Kasumi-1 (cell line): ENCODE data around the gene NDUFAF5.
A peak's percentile ranks its signal among the peaks of the same experiment; 100 is the strongest.
"Not testable (repeated sequence)": the region's sequence is repeated elsewhere in the genome, so short reads cannot be mapped to it uniquely, and the experiment has no call there.

Source experiments
- DNase-seq, 2 experiments: peaks; one replicate each; lab custom pipeline; 2025; lab: John Stamatoyannopoulos, UW

Gene NDUFAF5, protein sequence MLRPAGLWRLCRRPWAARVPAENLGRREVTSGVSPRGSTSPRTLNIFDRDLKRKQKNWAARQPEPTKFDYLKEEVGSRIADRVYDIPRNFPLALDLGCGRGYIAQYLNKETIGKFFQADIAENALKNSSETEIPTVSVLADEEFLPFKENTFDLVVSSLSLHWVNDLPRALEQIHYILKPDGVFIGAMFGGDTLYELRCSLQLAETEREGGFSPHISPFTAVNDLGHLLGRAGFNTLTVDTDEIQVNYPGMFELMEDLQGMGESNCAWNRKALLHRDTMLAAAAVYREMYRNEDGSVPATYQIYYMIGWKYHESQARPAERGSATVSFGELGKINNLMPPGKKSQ

DNA sequence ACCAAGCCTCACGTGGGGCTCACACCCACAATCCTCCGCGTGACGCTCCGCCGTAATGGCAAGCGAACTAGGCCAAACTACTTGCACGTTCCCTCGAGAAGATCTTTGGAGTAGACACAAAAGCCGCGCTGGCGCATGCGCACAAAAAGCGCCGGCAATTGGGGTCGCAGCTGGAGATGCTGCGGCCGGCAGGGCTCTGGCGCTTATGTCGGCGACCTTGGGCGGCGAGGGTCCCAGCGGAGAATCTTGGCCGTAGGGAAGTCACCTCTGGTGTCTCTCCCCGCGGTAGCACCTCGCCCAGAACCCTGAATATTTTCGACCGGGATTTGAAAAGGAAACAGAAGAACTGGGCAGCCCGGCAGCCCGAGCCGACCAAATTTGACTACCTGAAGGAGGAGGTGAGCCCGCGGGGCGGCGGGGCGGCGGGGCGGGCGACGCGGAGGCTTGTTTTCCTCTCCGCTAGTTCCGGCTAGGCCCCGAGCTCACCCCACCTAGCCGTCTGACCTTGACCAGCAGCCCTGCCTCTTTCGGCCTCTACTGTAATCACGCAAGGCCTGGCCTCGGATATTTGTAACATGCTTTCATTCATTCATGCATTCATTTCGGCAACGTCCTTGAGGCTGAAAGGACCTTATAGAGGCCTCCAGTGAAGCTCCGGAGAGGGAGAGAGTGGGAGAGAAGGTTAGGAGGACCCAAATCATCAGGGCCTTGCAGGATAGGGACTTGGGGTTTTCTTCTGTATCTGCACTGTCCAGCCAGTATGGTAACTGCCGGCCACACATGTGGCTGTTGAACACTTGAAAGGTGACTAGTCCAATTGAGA, at the start of gene NDUFAF5, which contains the start of gene ESF1:
Gene NDUFAF5 (plus strand): TSS at position 136 of the 823 bp plus-strand sequence. CDS start 41 bp downstream, at position 177.
Gene ESF1 (minus strand): TSS at position 27 of the 823 bp plus-strand sequence. CDS start 1,779 bp downstream, outside the sequence.
- DNase-seq = peak; percentile 95 to 97

DNA sequence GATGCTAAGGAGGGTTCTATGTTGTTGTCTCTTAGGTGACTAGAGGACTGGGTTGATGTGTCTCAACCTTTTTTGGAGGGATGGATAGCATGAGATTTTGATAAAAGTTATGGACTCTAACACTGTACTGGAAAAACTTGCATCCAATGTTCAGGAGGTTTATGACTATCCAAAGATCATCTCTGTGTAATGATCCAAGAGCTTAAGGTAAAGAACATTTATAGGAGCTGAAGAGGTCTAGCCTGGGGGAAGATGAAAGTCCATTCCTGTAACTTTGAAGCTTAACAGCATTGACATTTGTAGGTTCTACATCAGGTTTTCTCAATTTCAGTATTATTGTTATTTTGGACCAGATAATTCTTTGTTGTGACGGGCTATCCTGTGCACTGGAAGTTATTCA, 49.0 kb upstream of the NDUFAF5 start:
- no peak for DNase-seq

DNA sequence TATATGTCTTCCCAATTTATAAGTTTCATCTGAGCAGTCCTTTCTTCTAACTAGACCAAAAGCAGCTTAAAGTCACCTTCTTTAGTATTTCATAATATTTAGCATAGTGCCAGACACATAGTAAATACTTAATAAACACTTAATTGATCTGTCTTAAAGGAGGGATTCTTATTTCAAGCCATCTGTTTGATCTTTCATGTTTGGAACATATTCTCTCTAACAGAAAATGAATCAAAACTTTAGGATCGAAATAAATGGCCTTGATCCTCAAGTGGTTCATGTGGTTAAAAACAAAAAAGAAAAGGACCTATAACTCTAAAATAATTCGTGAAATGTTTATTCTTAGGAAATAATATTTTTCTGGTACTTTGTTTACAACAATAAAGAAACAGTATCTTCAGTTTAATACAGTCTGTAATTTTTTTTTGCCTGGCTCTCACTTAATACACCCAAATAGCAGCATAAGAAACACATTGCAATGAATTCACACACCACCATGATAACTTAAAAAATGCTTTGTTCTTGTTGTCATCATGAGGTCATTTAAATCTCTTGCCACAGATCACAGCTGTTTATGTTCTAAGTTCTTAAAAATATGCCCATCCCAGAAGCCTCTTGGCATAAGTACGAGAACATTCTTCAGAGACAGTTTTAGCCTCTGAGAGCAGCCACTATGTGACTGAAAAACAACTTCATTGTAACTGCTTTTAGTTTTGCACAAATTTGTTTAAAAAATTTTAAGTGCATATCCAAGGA, 48.2 kb upstream of the NDUFAF5 start:
- no peak for DNase-seq

DNA sequence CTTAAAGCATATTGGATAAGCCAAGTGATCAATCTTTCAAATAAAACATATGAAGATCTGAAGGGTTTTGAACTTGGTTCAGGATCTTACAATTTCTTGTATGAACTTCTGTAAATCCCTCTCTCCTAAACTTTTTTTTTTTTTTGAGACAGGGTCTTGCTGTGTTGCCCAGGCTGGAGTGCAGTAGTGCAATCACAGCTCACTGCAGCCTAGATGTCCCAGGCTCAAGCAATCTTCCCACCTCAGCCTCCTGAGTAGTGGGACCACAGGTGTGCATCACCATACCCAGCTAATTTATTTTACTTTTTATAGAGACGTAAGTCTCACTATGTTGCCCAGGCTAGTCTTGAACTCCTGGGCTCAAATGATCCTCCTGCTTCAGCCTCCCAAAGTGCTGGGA, 46.6 kb upstream of the NDUFAF5 start:
- not testable (repeated sequence) for DNase-seq

DNA sequence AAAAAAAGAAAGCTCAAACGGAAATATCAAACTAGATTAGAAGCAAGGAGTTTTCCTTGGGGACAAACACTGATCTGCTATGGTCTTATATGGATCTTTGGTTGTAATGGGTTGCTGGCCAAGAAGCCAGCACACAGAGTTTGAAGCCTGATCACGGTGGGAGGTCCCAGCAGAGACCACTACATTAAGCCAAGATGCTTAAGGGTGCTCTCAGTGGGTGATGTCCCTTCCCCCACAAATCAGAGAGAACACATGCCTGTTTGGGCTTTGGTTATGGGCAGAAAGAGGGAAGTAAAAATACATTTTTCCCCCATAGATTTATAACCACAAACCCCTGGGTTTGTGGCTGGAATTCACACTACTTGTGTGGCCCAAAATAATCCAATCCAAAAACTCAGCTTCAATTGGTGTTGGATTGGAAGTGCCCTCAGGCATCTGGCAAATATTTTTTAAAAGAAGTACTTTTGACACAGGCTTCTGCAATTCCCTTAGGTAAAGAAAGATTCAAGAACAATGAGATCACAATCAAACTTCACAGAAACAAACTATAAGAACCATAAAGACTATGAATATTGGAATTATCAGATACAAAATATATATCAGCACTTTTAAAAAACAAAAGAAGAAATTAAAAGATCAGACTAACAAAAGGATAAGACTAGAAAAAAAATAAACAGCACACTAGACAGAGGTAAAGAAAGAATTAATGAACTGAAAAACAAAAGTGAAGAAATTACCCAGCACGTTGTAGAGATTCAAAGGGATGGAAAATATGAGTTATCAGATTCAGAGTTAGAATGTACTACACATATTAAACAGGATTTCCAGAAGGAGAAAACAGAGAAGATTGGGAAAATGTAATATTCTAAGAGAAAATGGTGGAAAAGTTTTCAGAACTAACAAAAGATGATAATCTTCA, 44.8 kb upstream of the NDUFAF5 start:
- DNase-seq = no peak

DNA sequence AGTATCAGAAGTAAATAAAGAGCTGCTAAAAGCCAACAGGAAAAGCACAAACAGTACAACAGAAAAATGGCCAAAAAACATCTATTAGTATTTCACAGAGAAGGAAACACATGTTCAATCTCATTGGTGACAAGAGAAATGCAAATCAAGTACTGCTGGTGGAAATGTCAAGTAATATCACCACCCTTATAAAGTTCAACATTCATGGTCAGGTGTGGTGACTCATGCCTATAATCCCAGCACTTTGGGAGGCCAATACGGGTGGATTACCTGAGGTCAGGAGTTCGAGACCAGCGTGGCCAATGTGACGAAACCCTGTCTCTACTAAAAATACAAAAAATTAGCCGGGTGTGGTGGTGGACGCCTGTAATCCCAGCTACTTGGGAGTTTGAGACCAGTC, 42.9 kb upstream of the NDUFAF5 start:
- DNase-seq = no peak

DNA sequence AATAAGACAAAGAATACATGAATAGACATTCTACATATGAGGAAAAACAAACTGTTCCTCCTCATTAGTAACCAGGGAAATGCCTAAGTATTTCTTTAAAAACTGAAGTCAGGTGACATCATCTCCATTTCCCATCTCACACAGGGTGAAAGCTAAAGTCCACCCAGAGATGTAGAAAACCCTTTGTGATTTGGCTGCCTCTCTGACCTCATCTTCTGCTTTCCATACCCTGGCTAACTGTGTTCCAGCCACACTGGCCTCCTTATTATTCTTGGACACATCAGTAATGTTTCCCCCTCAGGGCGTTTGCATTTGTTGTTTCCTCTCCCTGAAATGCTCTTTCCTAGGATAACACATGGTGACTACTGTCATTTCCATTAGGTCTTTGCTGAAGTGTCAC, 40.5 kb upstream of the NDUFAF5 start:
- DNase-seq = no peak

DNA sequence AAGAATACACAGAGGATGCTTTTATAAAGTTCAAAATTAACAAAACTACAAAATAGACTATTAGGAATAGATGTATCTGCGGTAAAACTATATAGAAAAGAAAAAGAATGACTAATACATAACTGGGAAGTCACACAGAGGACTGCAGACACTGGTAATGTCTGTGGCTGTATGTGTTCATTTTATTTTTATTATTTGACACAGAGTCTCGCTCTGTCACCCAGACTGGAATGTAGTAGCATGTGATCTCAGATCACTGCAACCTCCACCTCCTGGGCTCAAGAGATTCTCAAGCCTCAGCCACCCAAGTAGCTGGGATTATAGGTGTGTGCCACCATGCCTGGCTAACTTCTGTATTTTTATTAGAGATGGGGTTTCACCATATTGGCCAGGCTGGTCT, 39.0 kb upstream of the NDUFAF5 start:
- no peak for DNase-seq

DNA sequence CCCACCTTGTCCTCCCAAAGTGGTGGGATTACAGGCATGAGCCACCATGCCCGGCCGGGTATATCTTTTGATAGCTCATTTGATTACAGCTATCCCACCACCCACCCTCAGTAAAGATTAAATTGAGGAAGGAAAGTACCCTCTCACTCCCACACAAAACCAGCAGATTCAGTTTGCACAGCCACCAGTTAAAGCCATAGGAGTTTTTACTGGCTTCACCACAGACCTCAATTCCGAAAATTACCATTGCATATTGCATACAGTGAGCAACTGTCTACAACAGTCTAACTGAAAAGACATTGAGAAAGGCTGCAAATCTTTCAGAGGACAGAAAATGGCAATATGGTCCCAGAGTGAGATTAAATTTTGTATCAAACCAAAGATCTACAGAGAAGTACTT, 35.0 kb upstream of the NDUFAF5 start:
- peak; percentile 83 to 85 for DNase-seq

DNA sequence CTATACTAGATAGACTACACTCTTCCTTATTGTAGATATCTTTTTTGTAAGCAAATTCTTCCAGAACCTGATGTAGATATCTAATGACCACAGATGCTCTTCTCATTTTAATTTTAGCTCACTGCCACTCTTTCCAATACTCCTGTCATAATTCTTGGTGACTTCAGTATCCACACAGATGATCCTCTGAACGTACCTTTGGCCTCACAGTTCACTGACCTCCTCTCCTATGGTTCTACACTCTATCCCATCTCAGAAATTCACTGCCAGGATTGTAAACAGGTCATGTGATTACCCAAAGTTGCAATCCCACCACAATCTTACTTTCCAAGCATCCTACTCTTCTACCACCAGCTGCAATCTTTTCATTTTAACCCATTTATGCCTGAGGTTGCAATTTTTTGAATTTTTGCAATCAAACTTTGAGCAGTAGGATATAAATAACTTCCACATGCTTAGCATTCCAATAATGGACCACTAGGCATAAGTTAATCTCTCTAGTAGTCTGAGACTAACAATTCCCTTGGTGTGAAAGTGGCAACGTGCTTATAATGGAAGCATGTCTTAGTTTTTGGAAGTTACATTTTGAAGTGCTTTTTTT, 31.3 kb upstream of the NDUFAF5 start:
- no peak for DNase-seq

DNA sequence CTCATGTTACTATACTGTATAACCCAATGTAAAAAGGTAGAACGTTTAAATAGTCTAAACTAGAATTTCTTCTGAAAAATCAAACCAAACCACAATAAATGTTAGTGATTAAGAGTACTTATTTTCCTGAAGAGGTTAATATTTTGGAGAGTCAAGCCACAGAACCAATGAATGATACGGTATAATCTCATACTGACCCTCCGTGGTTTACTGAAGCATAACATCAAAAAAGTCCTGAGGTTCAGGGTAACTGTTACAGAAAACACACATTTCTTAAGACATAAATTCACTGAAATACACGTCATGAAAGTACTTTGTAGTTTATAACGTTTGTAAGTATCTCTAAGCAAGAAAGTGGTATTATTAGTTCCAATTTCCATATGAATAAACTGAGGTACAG, 29.0 kb upstream of the NDUFAF5 start:
- DNase-seq = no peak

DNA sequence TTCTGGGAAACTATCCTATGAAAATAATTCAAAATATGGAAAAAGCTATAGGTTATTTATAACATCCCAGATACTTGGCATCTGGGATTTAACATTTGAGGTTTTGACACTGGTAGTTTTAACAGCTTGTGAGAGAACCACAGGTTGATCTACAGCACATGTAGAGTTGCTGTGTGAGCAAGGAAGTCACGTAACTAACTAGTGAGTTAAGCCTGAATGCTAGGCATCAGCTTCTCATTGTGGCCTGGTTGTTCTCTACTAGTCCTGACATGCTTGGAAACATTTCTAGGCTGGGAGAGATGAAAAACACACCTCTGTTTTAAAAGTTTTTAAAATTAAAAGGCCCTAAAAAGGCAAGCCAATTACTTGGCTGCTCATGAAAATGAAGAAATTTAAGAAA, 28.3 kb upstream of the NDUFAF5 start:
- DNase-seq = no peak

DNA sequence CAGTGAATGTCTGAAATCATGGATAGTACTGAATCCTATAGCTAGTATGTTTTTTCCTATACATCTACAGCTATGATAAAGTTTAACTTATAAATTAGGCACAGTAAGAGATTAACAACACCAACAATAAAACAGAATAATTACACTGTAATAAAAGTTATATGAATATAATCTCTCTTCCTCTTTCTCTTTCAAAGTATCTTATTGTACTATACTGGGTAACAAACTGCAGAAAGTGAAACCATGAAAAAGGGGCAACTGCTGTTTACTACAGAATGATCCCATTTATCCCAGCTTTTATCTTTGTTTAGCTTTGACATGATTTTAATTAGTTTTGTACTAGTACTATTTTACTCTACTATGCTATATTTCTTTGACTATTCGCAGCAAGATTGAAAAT, 25.9 kb upstream of the NDUFAF5 start:
- peak in 1 of 2 experiments; percentile 9 for DNase-seq

DNA sequence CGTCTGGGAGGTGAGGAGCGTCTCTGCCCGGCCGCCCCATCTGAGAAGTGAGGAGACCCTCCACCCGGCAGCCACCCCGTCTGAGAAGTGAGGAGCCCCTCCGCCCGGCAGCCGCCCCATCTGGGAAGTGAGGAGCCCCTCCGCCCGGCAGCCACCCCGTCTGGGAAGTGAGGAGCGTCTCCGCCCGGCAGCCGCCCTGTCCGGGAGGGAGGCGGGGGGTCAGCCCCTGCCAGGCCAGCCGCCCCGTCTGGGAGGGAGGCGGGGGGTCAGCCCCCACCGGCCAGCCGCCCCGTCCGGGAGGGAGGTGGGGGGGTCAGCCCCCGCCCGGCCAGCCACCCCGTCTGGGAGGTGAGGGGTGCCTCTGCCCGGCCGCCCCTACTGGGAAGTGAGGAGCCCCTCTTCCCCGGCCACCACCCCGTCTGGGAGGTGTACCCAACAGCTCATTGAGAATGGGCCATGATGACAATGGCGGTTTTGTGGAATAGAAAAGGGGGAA, 24.3 kb upstream of the NDUFAF5 start:
- DNase-seq = not testable (repeated sequence)

DNA sequence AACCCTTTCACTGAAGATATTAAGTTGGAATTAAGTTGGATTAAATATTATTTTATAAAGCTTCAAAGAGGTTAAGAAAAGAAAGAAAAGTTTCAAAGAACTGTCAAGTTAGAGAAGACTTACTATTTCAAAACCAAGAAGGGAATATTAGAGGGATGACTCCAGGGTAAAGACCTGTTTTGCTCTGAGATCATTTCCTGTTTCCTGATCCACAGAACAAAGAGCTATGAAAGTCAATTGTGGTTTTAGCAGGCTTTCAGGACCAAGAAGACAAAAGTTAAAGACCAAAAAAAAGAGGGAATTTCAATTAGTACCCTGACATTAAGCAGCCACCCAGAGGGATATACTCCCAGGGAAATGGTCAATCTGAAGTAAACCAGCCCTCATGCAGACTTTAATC, 19.5 kb upstream of the NDUFAF5 start:
- peak; percentile 14 to 16 for DNase-seq

DNA sequence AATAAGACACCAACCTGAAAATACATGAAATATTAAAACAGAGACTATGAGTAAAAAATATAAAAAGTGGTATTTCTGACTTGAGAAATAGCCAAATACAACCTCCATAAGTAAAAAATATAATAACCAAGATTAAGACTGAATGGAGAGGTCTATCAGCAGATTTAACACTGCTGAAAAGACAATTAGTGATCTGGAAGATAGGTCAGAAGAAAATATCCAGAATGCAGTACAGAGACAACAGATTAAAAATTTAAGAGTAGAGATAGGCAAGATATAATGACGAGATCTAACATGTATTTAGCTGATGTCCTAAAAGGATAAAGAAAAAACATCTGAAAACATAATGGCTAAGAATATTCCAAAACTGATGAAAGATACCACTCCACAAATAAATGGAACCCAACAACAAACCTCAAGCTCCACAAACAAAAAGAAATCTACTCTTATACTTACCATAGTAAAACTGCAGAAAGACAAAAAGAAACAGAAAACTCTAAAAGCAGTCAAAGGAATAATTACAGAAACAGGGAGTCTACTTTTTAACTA, 18.9 kb upstream of the NDUFAF5 start:
- DNase-seq = no peak

DNA sequence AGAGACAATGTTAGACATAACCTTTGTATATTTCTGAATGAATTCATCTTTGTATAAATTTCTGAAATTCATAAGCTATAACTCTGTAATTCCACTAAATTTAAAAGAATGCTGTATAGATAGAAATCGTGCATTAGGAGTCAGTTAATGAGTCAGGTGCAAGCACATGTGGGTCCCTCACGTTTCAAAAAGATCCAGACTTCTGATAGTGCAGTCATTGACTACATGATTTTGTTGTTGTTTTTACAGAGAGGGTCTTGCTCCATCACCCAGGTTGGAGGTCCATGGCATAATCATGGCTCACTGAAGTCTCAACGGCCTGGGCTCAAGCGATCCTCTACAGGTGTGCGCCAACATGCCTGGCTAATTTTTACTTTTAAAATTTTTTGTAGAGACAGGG, 14.7 kb upstream of the NDUFAF5 start:
- no peak for DNase-seq

DNA sequence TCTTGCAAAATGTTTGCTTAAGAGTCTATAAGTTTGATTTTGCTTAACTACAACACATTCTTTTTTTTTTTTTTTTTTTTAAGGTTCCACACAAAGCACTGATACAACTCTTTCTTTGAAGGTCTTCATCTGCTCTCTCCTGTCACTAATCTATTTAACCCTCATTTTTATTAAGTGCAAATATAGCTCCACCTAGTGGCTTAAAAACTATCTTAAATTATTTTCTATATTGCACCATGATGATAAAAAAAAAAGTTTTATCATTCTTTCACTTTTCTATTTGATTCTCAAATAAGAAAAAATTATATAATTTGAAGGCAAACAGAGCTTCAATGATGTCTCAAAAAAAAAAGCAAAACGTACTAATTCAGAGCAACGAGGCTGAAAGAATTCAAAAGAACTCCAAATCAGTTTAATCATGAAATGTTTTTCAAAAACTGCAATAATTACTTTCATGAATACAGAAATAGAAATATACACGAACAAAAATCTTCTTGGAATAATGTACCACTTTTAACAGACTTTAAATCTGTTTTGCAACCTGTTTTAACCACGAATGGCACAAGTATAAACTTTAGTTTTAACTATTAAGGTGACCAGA, 12.9 kb upstream of the NDUFAF5 start:
- DNase-seq = peak; percentile 66 to 90

DNA sequence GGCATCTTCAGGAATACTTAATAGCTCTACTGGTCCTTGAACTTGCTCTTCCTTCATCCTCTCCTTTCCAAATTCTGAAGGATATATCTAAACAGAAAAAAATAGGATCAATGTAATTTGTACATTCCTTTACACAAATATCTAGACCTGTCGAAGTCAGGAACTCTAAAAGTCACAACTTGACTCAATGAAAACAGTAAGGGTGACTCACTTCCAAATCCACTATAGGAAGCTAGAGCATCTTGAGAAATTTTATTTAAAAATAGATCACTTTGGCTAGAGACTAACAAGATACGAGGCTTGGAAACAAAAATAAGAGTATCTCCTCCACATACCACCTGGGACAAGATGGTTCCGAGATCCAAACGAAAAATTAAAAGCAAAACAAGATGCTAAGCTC, 12.3 kb upstream of the NDUFAF5 start:
- no peak for DNase-seq

DNA sequence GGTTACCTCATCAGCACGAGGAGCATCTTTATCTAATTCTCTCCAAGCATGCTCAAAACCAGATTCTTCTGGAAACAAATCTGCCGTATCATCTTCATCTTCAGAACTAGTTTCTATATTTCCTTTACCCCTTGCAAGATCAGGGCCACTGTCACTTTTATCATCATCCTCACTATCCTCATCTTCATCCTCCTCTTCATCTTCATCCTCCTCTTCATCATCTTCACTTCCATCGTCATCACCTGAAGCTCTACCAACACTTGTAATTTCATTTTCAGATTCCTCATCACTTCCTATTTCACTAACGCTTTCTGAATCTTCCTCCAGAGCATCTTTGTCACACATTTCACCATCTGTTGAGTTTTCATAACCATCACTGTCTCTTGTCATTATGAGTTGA, 9.0 kb upstream of the NDUFAF5 start:
- no peak for DNase-seq
